ENCODE results near the gene TFIP11. TPM values are rescaled to one million over a fixed set of nuclear protein-coding genes. Genes with fewer than 3 reads are reported as not detected.

TFIP11 gene
- total RNA-seq, 2 experiments from 2014 or later, result 111 TPM

GRCh38 chr22:26492220-26492619, 20.1 kb downstream of the TFIP11 start:
- no peak overlapping the region for H3K27ac ChIP-seq (ENCODE audit: low read depth in 1 of 2, low read length in 2 of 2)
- ChIA-PET POLR2A (no interaction called here), CTCF (no interaction called here)
- peaks cover 95% of the 10 kb centered on the region for H3K36me3 Mint-ChIP-seq (ENCODE audit: low read depth)
- H3K4me3 Mint-ChIP-seq, result no peak overlapping the region
- no peaks in the 10 kb centered on the region for H3K4me1 ChIP-seq (ENCODE audit: insufficient read depth, low read length)
- H3K27ac Mint-ChIP-seq, result no peak overlapping the region
- H3K4me3 ChIP-seq (ENCODE audit: low read length), result no peak overlapping the region
- no peak for ATAC-seq (ENCODE audit: poor library complexity)
- no peaks in the 10 kb centered on the region for H3K27me3 ChIP-seq (ENCODE audit: control insufficient read depth in 1 of 2, insufficient read depth in 2 of 2, low read length in 2 of 2)
- H3K9me3 ChIP-seq (ENCODE audit: control insufficient read depth in 1 of 2, insufficient read depth in 1 of 2, low read length in 2 of 2), result no peaks in the 10 kb centered on the region
- H3K9me3 Mint-ChIP-seq, result no peaks in the 10 kb centered on the region
- intact Hi-C loops (cut with DNase I, micrococcal nuclease), result no loop called here
- TF ChIP-seq CTCF (IDR thresholded peaks at IDR 0.05), result no peak
- no peaks in the 10 kb centered on the region for H3K4me1 Mint-ChIP-seq (ENCODE audit: low read depth)
- no peak for DNase-seq
- no peaks in the 10 kb centered on the region for H3K27me3 Mint-ChIP-seq
- peaks cover 92% of the 10 kb centered on the region for H3K36me3 ChIP-seq (ENCODE audit: insufficient read depth, low read length)

DNA sequence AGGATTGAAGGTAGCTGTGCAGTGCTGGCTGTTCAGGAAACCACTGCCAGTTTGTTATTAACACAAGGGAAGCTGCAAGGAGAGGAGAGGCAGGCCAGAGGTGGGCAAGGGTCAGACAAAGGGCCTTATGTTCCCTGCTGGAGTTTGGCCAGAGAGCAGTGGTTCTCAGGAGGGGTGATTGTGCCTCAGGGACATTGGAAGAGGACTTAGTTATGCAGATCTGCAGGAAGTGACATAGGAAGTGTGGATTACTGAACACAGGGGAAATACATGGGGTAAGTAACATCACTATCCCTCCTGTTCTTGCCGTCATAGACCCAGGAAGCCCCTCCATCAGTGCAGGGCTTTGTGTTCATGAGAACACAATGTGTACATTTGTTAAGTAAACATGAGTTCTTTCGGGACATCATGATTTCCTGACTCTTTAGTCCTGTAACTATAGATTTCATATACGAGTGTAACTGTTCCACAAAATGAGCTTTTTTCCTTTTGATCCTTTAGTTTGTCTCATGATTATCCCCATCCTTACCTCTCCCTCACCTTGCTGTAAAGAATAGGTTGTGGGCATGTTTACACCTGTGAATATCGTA, 22.7 kb downstream of the TFIP11 start:
- Histone ChIP-seq H3K36me3 (ENCODE audit: insufficient read depth, low read length) (peaks cover 70% of the 10 kb centered on the region), H3K4me1 (ENCODE audit: insufficient read depth, low read length) (peaks cover 8% of the 10 kb centered on the region), H3K27ac (ENCODE audit: low read depth in 1 of 2, low read length in 2 of 2) (no peak overlapping the region), H3K27me3 (ENCODE audit: control insufficient read depth in 1 of 2, insufficient read depth in 2 of 2, low read length in 2 of 2) (no peaks in the 10 kb centered on the region), H3K4me3 (ENCODE audit: low read length) (no peak overlapping the region), H3K9me3 (ENCODE audit: control insufficient read depth in 1 of 2, insufficient read depth in 1 of 2, low read length in 2 of 2) (no peaks in the 10 kb centered on the region)
- no peak for TF ChIP-seq CTCF (IDR thresholded peaks at IDR 0.05)
- POLR2A ChIA-PET, result no interaction called here
- CTCF ChIA-PET, result interaction anchor here (2.0 kb wide), 1 partner anchor 13 kb away, joined by 6 read pairs; no protein-coding TSS in a partner anchor
- peaks cover 79% of the 10 kb centered on the region for H3K36me3 Mint-ChIP-seq (ENCODE audit: low read depth)
- H3K4me1 Mint-ChIP-seq (ENCODE audit: low read depth), result peaks cover 20% of the 10 kb centered on the region
- H3K27me3 Mint-ChIP-seq, result no peaks in the 10 kb centered on the region
- intact Hi-C loops (cut with DNase I, micrococcal nuclease), result no loop called here
- no peak for DNase-seq
- no peak for ATAC-seq (ENCODE audit: poor library complexity)
- no peaks in the 10 kb centered on the region for H3K9me3 Mint-ChIP-seq
- H3K4me3 Mint-ChIP-seq, result no peak overlapping the region
- H3K27ac Mint-ChIP-seq, result no peak overlapping the region

- Histone ChIP-seq H3K4me1 (ENCODE audit: insufficient read depth, low read length) (peaks cover 19% of the 10 kb centered on the region), H3K36me3 (ENCODE audit: insufficient read depth, low read length) (peaks cover 55% of the 10 kb centered on the region), H3K4me3 (ENCODE audit: low read length) (no peak overlapping the region), H3K27ac (ENCODE audit: low read depth in 1 of 2, low read length in 2 of 2) (no peak overlapping the region), H3K9me3 (ENCODE audit: control insufficient read depth in 1 of 2, insufficient read depth in 1 of 2, low read length in 2 of 2) (no peaks in the 10 kb centered on the region), H3K27me3 (ENCODE audit: control insufficient read depth in 1 of 2, insufficient read depth in 2 of 2, low read length in 2 of 2) (no peaks in the 10 kb centered on the region)
- CTCF ChIA-PET, result no interaction called here
- Mint-ChIP-seq H3K9me3 (no peaks in the 10 kb centered on the region), H3K4me3 (no peak overlapping the region), H3K27ac (peak overlapping the region; percentile 33), H3K36me3 (ENCODE audit: low read depth) (peaks cover 75% of the 10 kb centered on the region), H3K4me1 (ENCODE audit: low read depth) (peaks cover 33% of the 10 kb centered on the region), H3K27me3 (no peaks in the 10 kb centered on the region)
- no peak for TF ChIP-seq CTCF (IDR thresholded peaks at IDR 0.05)
- DNase-seq (no peak), ATAC-seq (ENCODE audit: poor library complexity) (no peak)
- POLR2A ChIA-PET, result no interaction called here
- intact Hi-C loops (cut with DNase I, micrococcal nuclease), result no loop called here
Observed at GRCh38 chr22:26487996-26488395, 24.3 kb downstream of the TFIP11 start.

All from CD4-positive, alpha-beta T cell (primary cell).